MCF 10A (cell line): ENCODE data around the gene FGGY. TPM values are rescaled to one million over a fixed set of nuclear protein-coding genes. Genes with fewer than 3 reads are reported as not detected.
A peak's percentile ranks its signal among the peaks of the same experiment; 100 is the strongest.

Experiments
- BruUV-seq: library from RNA; stranded (reverse); fragments of 400-500 nt; replicated peaks from 2 replicates; lab custom pipeline; 2021; lab: Mats Ljungman, UMichigan
- CTCF ChIA-PET: fragments of 300-600 bp; sonication (Branson Sonifier 250); formaldehyde crosslinking; extraction: SDS; loops from one replicate; lab custom pipeline; 2021; ENCODE audit warnings: antibody characterized with exemption, inconsistent platforms; lab: Yijun Ruan, JAX
- POLR2A ChIA-PET: fragments of 300-600, 350-650 bp; sonication (Branson Sonifier 250); formaldehyde crosslinking; extraction: SDS; loops from one replicate; lab custom pipeline; 2020; ENCODE audit warnings: antibody characterized with exemption, inconsistent platforms; lab: Yijun Ruan, JAX
- DNase-seq: peaks from one replicate; pipeline ENCODE4 v3.0.0-alpha.2; 2018; ENCODE audit not compliant: unreplicated experiment
- H3K27ac Mint-ChIP-seq: one replicate; pipeline ENCODE4 v1.8.0; 2022; ENCODE audit warnings: mild to moderate bottlenecking, low read depth, mixed read lengths; ENCODE audit not compliant: unreplicated experiment
- H3K27me3 Mint-ChIP-seq: one replicate; pipeline ENCODE4 v1.8.0; 2022; ENCODE audit warnings: mixed read lengths; ENCODE audit not compliant: insufficient read depth, unreplicated experiment
- H3K36me3 Mint-ChIP-seq: one replicate; pipeline ENCODE4 v1.8.0; 2022; ENCODE audit warnings: mild to moderate bottlenecking, moderate library complexity, mixed read lengths; ENCODE audit not compliant: insufficient read depth, unreplicated experiment
- H3K4me1 Mint-ChIP-seq: one replicate; pipeline ENCODE4 v1.8.0; 2022; ENCODE audit warnings: mixed read lengths; ENCODE audit not compliant: insufficient read depth, unreplicated experiment
- H3K4me3 Mint-ChIP-seq: one replicate; pipeline ENCODE4 v1.8.0; 2022; ENCODE audit warnings: mild to moderate bottlenecking, moderate library complexity, mixed read lengths; ENCODE audit not compliant: unreplicated experiment
- H3K9me3 Mint-ChIP-seq: one replicate; pipeline ENCODE4 v1.8.0; 2022; ENCODE audit warnings: mixed read lengths; ENCODE audit not compliant: unreplicated experiment
- CTCF ChIP-seq: fragments of 200-600 bp; IDR thresholded peaks from one replicate; pipeline ENCODE4 v1.8.0; 2022; ENCODE audit warnings: antibody characterized with exemption, mild to moderate bottlenecking; ENCODE audit not compliant: unreplicated experiment
- intact Hi-C: fragments of 100-400 bp; cut with micrococcal nuclease; formaldehyde crosslinking; loops from 2 replicates; pipeline ENCODE4 v1.14.1; 2022
- total RNA-seq: library from RNA; stranded (reverse); gene quantifications from 2 replicates; pipeline ENCODE4 v1.2.3, GENCODE V29; 2022

FGGY gene
- total RNA-seq, 1 experiment from 2014 or later: 10.6 TPM

GRCh38 chr1:59293206-59293605, 3.7 kb upstream of the FGGY start:
- CTCF ChIA-PET: interaction anchor here (0.5 to 0.9 kb wide), 2 partner anchors 14 to 185 kb away, joined by 3 to 4 read pairs; no protein-coding TSS in a partner anchor
- Mint-ChIP-seq H3K27me3 (no peaks in the 10 kb centered on the region), H3K27ac (no peak overlapping the region), H3K36me3 (no peaks in the 10 kb centered on the region), H3K4me3 (no peak overlapping the region), H3K4me1 (peaks cover 22% of the 10 kb centered on the region), H3K9me3 (no peaks in the 10 kb centered on the region)
- no peak for TF ChIP-seq CTCF
- intact Hi-C loops: loop anchor here (10.0 kb wide), 5 partner anchors 72 to 778 kb away; no protein-coding TSS in a partner anchor
- BruUV-seq: no TSS peak
- no peak for DNase-seq
- POLR2A ChIA-PET: no interaction called here

- no peaks in the 10 kb centered on the region for H3K9me3 Mint-ChIP-seq
- H3K4me3 Mint-ChIP-seq: no peak overlapping the region
- intact Hi-C loops: loop anchor here (10.0 kb wide), 5 partner anchors 71 to 779 kb away; no protein-coding TSS in a partner anchor
- no peak for DNase-seq
- CTCF ChIA-PET: no interaction called here
- H3K36me3 Mint-ChIP-seq: no peaks in the 10 kb centered on the region
- no peak for TF ChIP-seq CTCF
- peaks cover 25% of the 10 kb centered on the region for H3K4me1 Mint-ChIP-seq
- H3K27me3 Mint-ChIP-seq: no peaks in the 10 kb centered on the region
- POLR2A ChIA-PET: no interaction called here
- no peak overlapping the region for H3K27ac Mint-ChIP-seq
- no TSS peak for BruUV-seq
Observed at GRCh38 chr1:59293849-59294248, 3.0 kb upstream of the FGGY start.

DNA sequence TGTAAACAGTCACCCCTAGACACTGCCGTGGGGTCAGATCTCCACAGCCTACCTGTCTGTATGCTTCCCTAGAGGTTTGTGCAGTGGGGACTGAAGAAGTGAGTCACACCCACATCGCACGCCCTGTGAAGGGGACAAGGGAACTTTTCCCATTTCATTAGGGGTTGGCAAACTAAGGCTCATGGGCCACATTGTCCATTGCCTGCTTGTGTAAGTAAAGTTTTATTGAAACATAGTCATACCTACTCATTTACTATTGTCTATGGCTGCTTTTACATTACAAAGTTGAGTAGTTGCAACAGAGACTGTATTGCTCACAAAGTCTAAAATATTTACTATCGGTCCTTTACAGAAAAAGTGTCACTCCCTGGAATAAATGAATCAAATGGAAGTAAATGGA, 2.5 kb upstream of the FGGY start:
- Mint-ChIP-seq H3K27me3 (no peaks in the 10 kb centered on the region), H3K4me3 (no peak overlapping the region), H3K4me1 (peaks cover 30% of the 10 kb centered on the region), H3K27ac (no peak overlapping the region), H3K9me3 (no peaks in the 10 kb centered on the region), H3K36me3 (no peaks in the 10 kb centered on the region)
- BruUV-seq: no TSS peak
- POLR2A ChIA-PET: no interaction called here
- CTCF ChIA-PET: no interaction called here
- TF ChIP-seq CTCF: no peak
- intact Hi-C loops: loop anchor here (10.0 kb wide), 5 partner anchors 70 to 780 kb away; no protein-coding TSS in a partner anchor
- DNase-seq: no peak

DNA sequence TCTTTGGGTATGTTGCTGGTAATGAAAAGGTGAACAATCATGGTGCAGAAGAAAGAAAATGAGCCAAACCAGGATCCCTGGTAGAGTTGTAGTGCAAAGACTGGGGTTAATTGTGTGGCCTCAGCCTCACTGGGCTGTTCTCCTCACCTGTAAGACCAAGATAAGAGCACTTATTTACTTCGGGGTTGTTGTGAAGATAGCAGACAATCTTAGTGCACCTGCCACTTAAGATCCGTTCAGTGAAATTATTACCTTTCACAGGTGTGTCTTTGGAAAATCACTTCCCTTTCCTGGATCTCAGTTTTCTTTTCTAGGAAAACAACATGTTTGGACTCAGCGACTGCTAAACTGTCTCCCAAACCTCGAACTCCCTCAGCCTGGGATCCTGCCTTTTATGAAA, 1.3 kb upstream of the FGGY start:
- intact Hi-C loops: loop anchor here (1.0 to 10.0 kb wide), 11 partner anchors 69 to 781 kb away; no protein-coding TSS in a partner anchor
- TF ChIP-seq CTCF: no peak
- DNase-seq: no peak
- no peaks in the 10 kb centered on the region for H3K36me3 Mint-ChIP-seq
- no peaks in the 10 kb centered on the region for H3K27me3 Mint-ChIP-seq
- ChIA-PET CTCF (interaction anchor here (0.5 to 1.4 kb wide), 8 partner anchors 9 to 458 kb away, joined by 3 to 6 read pairs (median 3); no protein-coding TSS in a partner anchor), POLR2A (interaction anchor here (0.6 to 3.1 kb wide), 31 partner anchors 9 to 596 kb away, joined by 3 to 25 read pairs (median 4); partner anchors contain the start of genes JUN and MYSM1)
- H3K4me3 Mint-ChIP-seq: peak overlapping the region; percentile 89
- peaks cover 24% of the 10 kb centered on the region for H3K4me1 Mint-ChIP-seq
- H3K9me3 Mint-ChIP-seq: no peaks in the 10 kb centered on the region
- peak overlapping the region; percentile 87 for H3K27ac Mint-ChIP-seq
- no TSS peak for BruUV-seq
